Mesenchymal stem cell (in vitro differentiated cells and primary cell): ENCODE measurements around the gene NFAT5.

Experiments
- DNase-seq: peaks from one replicate; pipeline ENCODE4 v3.0.0-alpha.2; 2013
- H2AFZ ChIP-seq: one replicate; pipeline ENCODE4 v1.6.1; 2013; ENCODE audit warnings: low read depth, mild to moderate bottlenecking, control low read depth, inconsistent platforms, low read length, moderate library complexity
- H2AK5ac ChIP-seq: 2 replicates; pipeline ENCODE4 v1.6.1; 2013; ENCODE audit warnings: low read length, moderate library complexity, mild to moderate bottlenecking, inconsistent platforms; ENCODE audit not compliant: severe bottlenecking
- H2BK120ac ChIP-seq: one replicate; pipeline ENCODE4 v1.6.1; 2013; ENCODE audit warnings: low read depth, mild to moderate bottlenecking, inconsistent platforms, low read length, moderate library complexity
- H2BK12ac ChIP-seq, 2 experiments: one replicate each; pipeline ENCODE4 v1.6.1; 2013; ENCODE audit warnings: inconsistent platforms in 2 of 2, low read length in 2 of 2, mild to moderate bottlenecking in 2 of 2, moderate library complexity in 2 of 2, control low read depth in 1 of 2
- H2BK15ac ChIP-seq: one replicate; pipeline ENCODE4 v1.6.1; 2013; ENCODE audit warnings: mild to moderate bottlenecking, low read depth, inconsistent platforms; ENCODE audit not compliant: poor library complexity, severe bottlenecking
- H2BK5ac ChIP-seq: 2 replicates; pipeline ENCODE4 v1.6.1; 2013; ENCODE audit warnings: low read depth, mild to moderate bottlenecking, low read length, control low read depth, inconsistent platforms; ENCODE audit not compliant: poor library complexity, severe bottlenecking
- H3K14ac ChIP-seq, 2 experiments: one replicate each; pipeline ENCODE4 v1.6.1; 2013; ENCODE audit warnings: inconsistent platforms in 2 of 2, low read length in 2 of 2, control low read depth in 1 of 2, mild to moderate bottlenecking in 1 of 2, moderate library complexity in 1 of 2
- H3K18ac ChIP-seq, 2 experiments: one replicate each; pipeline ENCODE4 v1.6.1; 2013; ENCODE audit warnings: inconsistent platforms in 2 of 2, low read length in 2 of 2, control low read depth in 1 of 2, low read depth in 1 of 2, mild to moderate bottlenecking in 1 of 2
- H3K23ac ChIP-seq, 2 experiments: one replicate each; pipeline ENCODE4 v1.6.1; 2013; ENCODE audit warnings: inconsistent platforms in 2 of 2, low read length in 2 of 2, mild to moderate bottlenecking in 2 of 2, moderate library complexity in 2 of 2, control low read depth in 1 of 2
- H3K27ac ChIP-seq: 2 replicates; pipeline ENCODE4 v1.5.1; 2013; ENCODE audit warnings: mild to moderate bottlenecking, moderate library complexity, low read length, control low read depth, inconsistent platforms; ENCODE audit not compliant: poor library complexity, severe bottlenecking
- H3K27me3 ChIP-seq, 2 experiments: 2 replicates each; pipeline versions ENCODE4 v1.6.1 to v1.7.0; 2013; ENCODE audit warnings: low read length in 2 of 2, mild to moderate bottlenecking in 2 of 2, moderate library complexity in 2 of 2, control low read depth in 1 of 2, inconsistent platforms in 1 of 2; ENCODE audit not compliant: control insufficient read depth in 1 of 2, insufficient read depth in 1 of 2
- H3K36me3 ChIP-seq, 2 experiments: 2 replicates each; pipeline versions ENCODE4 v1.6.1 to v1.7.0; 2013; ENCODE audit warnings: low read length in 2 of 2, control low read depth in 1 of 2, inconsistent platforms in 1 of 2, low read depth in 1 of 2, mild to moderate bottlenecking in 1 of 2; ENCODE audit not compliant: insufficient read depth in 2 of 2, control insufficient read depth in 1 of 2
- H3K4ac ChIP-seq, 2 experiments: one replicate each; pipeline ENCODE4 v1.6.1; 2013; ENCODE audit warnings: inconsistent platforms in 2 of 2, low read length in 2 of 2, mild to moderate bottlenecking in 2 of 2, moderate library complexity in 2 of 2, control low read depth in 1 of 2, low read depth in 1 of 2
- H3K4me1 ChIP-seq: 2 replicates; pipeline ENCODE4 v1.6.1; 2013; ENCODE audit warnings: low read depth, low read length, control low read depth; ENCODE audit not compliant: control insufficient read depth, insufficient read depth
- H3K4me2 ChIP-seq: 2 replicates; pipeline ENCODE4 v1.6.1; 2013; ENCODE audit warnings: low read length, mild to moderate bottlenecking, inconsistent platforms; ENCODE audit not compliant: poor library complexity, severe bottlenecking
- H3K4me3 ChIP-seq, 2 experiments: 2 replicates each; pipeline versions ENCODE4 v1.5.1 to v1.7.0; 2013; ENCODE audit warnings: low read length in 2 of 2, mild to moderate bottlenecking in 2 of 2, control low read depth in 1 of 2, low read depth in 1 of 2; ENCODE audit not compliant: insufficient read depth in 1 of 2
- H3K79me1 ChIP-seq: replicated peaks from 2 replicates; pipeline ENCODE4 v1.6.1; 2013; ENCODE audit warnings: mild to moderate bottlenecking, control low read depth, low read length, inconsistent platforms; ENCODE audit not compliant: poor library complexity, severe bottlenecking
- H3K9ac ChIP-seq: 2 replicates; pipeline ENCODE4 v1.7.0; 2013; ENCODE audit warnings: mild to moderate bottlenecking, low read length, moderate library complexity
- H3K9me3 ChIP-seq: 2 replicates; pipeline ENCODE4 v1.7.0; 2013; ENCODE audit warnings: mild to moderate bottlenecking, low read length; ENCODE audit not compliant: control insufficient read depth
- H4K8ac ChIP-seq: one replicate; pipeline ENCODE4 v1.6.1; 2013; ENCODE audit warnings: inconsistent platforms, mild to moderate bottlenecking, low read length, moderate library complexity
- H4K91ac ChIP-seq: one replicate; pipeline ENCODE4 v1.6.1; 2013; ENCODE audit warnings: mild to moderate bottlenecking, low read length, inconsistent platforms
- WGBS: methylation state at CpG from one replicate; pipeline ENCODE4 v1.1.7; 2013; ENCODE audit warnings: mixed read lengths; 5-methylcytosine and 5-hydroxymethylcytosine counted together

Gene NFAT5

GRCh38 chr16:69561901-69562300, 3.9 kb upstream of the NFAT5 start:
- Histone ChIP-seq H3K27ac (no peak overlapping the region), H4K91ac (no peak overlapping the region), H4K8ac (no peak overlapping the region), H2BK5ac (no peak overlapping the region), H3K4me2 (no peak overlapping the region), H3K9ac (no peak overlapping the region), H3K27me3 (no peaks in the 10 kb centered on the region), H3K4me3 (no peak overlapping the region), H3K9me3 (no peaks in the 10 kb centered on the region), H3K36me3 (no peaks in the 10 kb centered on the region), H3K23ac (no peak overlapping the region), H2AFZ (no peak overlapping the region), H3K18ac (no peak overlapping the region), H2BK12ac (no peak overlapping the region), H2BK15ac (no peak overlapping the region), H3K4ac (no peak overlapping the region), H2AK5ac (no peak overlapping the region), H3K4me1 (peaks cover 2% of the 10 kb centered on the region), H3K14ac (no peak overlapping the region), H2BK120ac (no peak overlapping the region), H3K79me1 (peaks cover 1% of the 10 kb centered on the region)
- DNase-seq = no peak

- Histone ChIP-seq H4K91ac (no peak overlapping the region), H2BK12ac (no peak overlapping the region), H2BK120ac (no peak overlapping the region), H4K8ac (no peak overlapping the region), H3K36me3 (no peaks in the 10 kb centered on the region), H3K14ac (no peak overlapping the region), H3K9me3 (no peaks in the 10 kb centered on the region), H3K4me1 (peaks cover 2% of the 10 kb centered on the region), H3K79me1 (peaks cover 1% of the 10 kb centered on the region), H3K4ac (no peak overlapping the region), H2AFZ (no peak overlapping the region), H3K9ac (no peak overlapping the region), H2BK15ac (no peak overlapping the region), H3K27ac (no peak overlapping the region), H3K23ac (no peak overlapping the region), H3K4me2 (no peak overlapping the region), H3K27me3 (no peaks in the 10 kb centered on the region), H3K4me3 (no peak overlapping the region), H2AK5ac (no peak overlapping the region), H3K18ac (no peak overlapping the region), H2BK5ac (no peak overlapping the region)
- WGBS = 90% methylated on average over 3 of the region's 3 CpGs
- DNase-seq = no peak
Observed at GRCh38 chr16:69562813-69563212, 3.0 kb upstream of the NFAT5 start.

GRCh38 chr16:69563605-69564580, 1.9 kb upstream of the NFAT5 start:
- peaks cover 0 to 6% of the 10 kb centered on the region in 2 experiments for H3K36me3 ChIP-seq
- H3K4me2 ChIP-seq = no peak overlapping the region
- peak overlapping the region; percentile 96 for H3K9ac ChIP-seq
- H3K4me1 ChIP-seq = peaks cover 4% of the 10 kb centered on the region
- H2AFZ ChIP-seq = no peak overlapping the region
- H3K27ac ChIP-seq = peak overlapping the region; percentile 28
- H3K18ac ChIP-seq = peak overlapping the region in 1 of 2 experiments; percentile 18
- H3K27me3 ChIP-seq = no peaks in the 10 kb centered on the region
- H3K14ac ChIP-seq = no peak overlapping the region
- no peak overlapping the region for H4K91ac ChIP-seq
- H2BK12ac ChIP-seq = peak overlapping the region in 1 of 2 experiments; percentile 10
- H3K23ac ChIP-seq = no peak overlapping the region
- H3K4me3 ChIP-seq = peak overlapping the region in 1 of 2 experiments; percentile 86
- H3K9me3 ChIP-seq = no peaks in the 10 kb centered on the region
- no peak overlapping the region for H2BK15ac ChIP-seq
- H3K79me1 ChIP-seq = peaks cover 1% of the 10 kb centered on the region
- H2AK5ac ChIP-seq = peak overlapping the region; percentile 1
- no peak overlapping the region for H2BK5ac ChIP-seq
- peak; percentile 81 for DNase-seq
- H4K8ac ChIP-seq = no peak overlapping the region
- H3K4ac ChIP-seq = peak overlapping the region in 1 of 2 experiments; percentile 88
- WGBS = 34% methylated on average over 12 of the region's 13 CpGs
- no peak overlapping the region for H2BK120ac ChIP-seq

- peak overlapping the region; percentile 93 for H2BK15ac ChIP-seq
Observed at GRCh38 chr16:69564845-69565670, 708 bp upstream of the NFAT5 start.

More at GRCh38 chr16:69564845-69565670, 708 bp upstream of the NFAT5 start:
- Histone ChIP-seq H3K36me3 (peaks cover 0 to 14% of the 10 kb centered on the region in 2 experiments), H2AFZ (peak overlapping the region; percentile 82), H3K4me1 (peaks cover 4% of the 10 kb centered on the region), H3K4me2 (peak overlapping the region; percentile 82), H3K18ac (peak overlapping the region; percentile 94 to 98), H2BK120ac (peak overlapping the region; percentile 96), H3K4ac (peak overlapping the region; percentile 93 to 95), H4K91ac (peak overlapping the region; percentile 85), H4K8ac (peak overlapping the region; percentile 16), H3K79me1 (peaks cover 1% of the 10 kb centered on the region), H3K9me3 (no peaks in the 10 kb centered on the region), H3K27ac (peak overlapping the region; percentile 88), H2AK5ac (no peak overlapping the region), H3K27me3 (no peaks in the 10 kb centered on the region), H3K23ac (no peak overlapping the region), H3K14ac (peak overlapping the region in 1 of 2 experiments; percentile 84), H2BK12ac (peak overlapping the region in 1 of 2 experiments; percentile 63), H2BK5ac (peak overlapping the region; percentile 92), H3K4me3 (peak overlapping the region; percentile 86 to 100), H3K9ac (peak overlapping the region; percentile 96)
- 13% methylated on average over 25 of the region's 31 CpGs for WGBS
- peak; percentile 30 for DNase-seq
